Activated T-helper 2 cell treated with anti-CD3 and anti-CD28 coated beads, Interferon-gamma antibody, Interleukin-2, Interleukin-4, amounts not matched to agents 10 μg/mL and 5 μg/mL and 100 μg/mL, durations not matched to agents 14 hours and 24 hours and 36 hours (primary cell): ENCODE results near the gene LGR5. TPM values are rescaled to one million over a fixed set of nuclear protein-coding genes. Genes with fewer than 3 reads are reported as not detected.
"Not testable (repeated sequence)": the region's sequence is repeated elsewhere in the genome, so short reads cannot be mapped to it uniquely, and the experiment has no call there.

Experiments
- DNase-seq: peaks from one replicate; pipeline ENCODE4 v3.0.0; 2021; ENCODE audit warnings: low spot score
- H3K27ac Mint-ChIP-seq: one replicate; pipeline ENCODE4 v1.8.0; 2021; ENCODE audit warnings: mixed read lengths
- H3K27me3 Mint-ChIP-seq: one replicate; pipeline ENCODE4 v1.8.0; 2021; ENCODE audit warnings: low read depth, mixed read lengths
- H3K36me3 Mint-ChIP-seq: one replicate; pipeline ENCODE4 v1.8.0; 2021; ENCODE audit warnings: low read depth, mixed read lengths
- H3K4me1 Mint-ChIP-seq: one replicate; pipeline ENCODE4 v1.8.0; 2021; ENCODE audit warnings: low read depth, mixed read lengths
- H3K4me3 Mint-ChIP-seq: one replicate; pipeline ENCODE4 v1.8.0; 2021; ENCODE audit warnings: low read depth, mild to moderate bottlenecking, moderate library complexity, mixed read lengths
- H3K9me3 Mint-ChIP-seq: one replicate; pipeline ENCODE4 v1.8.0; 2021; ENCODE audit warnings: mixed read lengths
- intact Hi-C: fragments of 100-400 bp; cut with micrococcal nuclease; formaldehyde crosslinking; loops from one replicate; pipeline ENCODE4 v1.15.1; 2023
- total RNA-seq: library from RNA; stranded (reverse); gene quantifications from 2 replicates; pipeline ENCODE4 v1.2.3, GENCODE V29; 2022

Gene LGR5
- total RNA-seq, 1 donor from 2014 or later = not detected

GRCh38 chr12:71548893-71549292 lies 109.3 kb downstream of the LGR5 start:
- Mint-ChIP-seq H3K27ac (no peak overlapping the region), H3K9me3 (no peaks in the 10 kb centered on the region), H3K36me3 (no peaks in the 10 kb centered on the region), H3K4me3 (no peak overlapping the region), H3K27me3 (no peaks in the 10 kb centered on the region), H3K4me1 (no peaks in the 10 kb centered on the region)
- no peak for DNase-seq
- intact Hi-C loops = no loop called here

- no peak for DNase-seq
- no peaks in the 10 kb centered on the region for H3K9me3 Mint-ChIP-seq
- no peaks in the 10 kb centered on the region for H3K27me3 Mint-ChIP-seq
- H3K4me1 Mint-ChIP-seq = no peaks in the 10 kb centered on the region
- no peaks in the 10 kb centered on the region for H3K36me3 Mint-ChIP-seq
- intact Hi-C loops = no loop called here
- no peak overlapping the region for H3K27ac Mint-ChIP-seq
- no peak overlapping the region for H3K4me3 Mint-ChIP-seq
These were observed 111.9 kb downstream of the LGR5 start for GRCh38 chr12:71551529-71551928.

- Mint-ChIP-seq H3K27me3 (no peaks in the 10 kb centered on the region), H3K36me3 (no peaks in the 10 kb centered on the region), H3K4me3 (no peak overlapping the region), H3K27ac (no peak overlapping the region), H3K4me1 (no peaks in the 10 kb centered on the region), H3K9me3 (no peaks in the 10 kb centered on the region)
- no peak for DNase-seq
- intact Hi-C loops = no loop called here
These were observed 113.3 kb downstream of the LGR5 start for GRCh38 chr12:71552728-71553501.

- no peak overlapping the region for H3K4me3 Mint-ChIP-seq
- H3K9me3 Mint-ChIP-seq = no peaks in the 10 kb centered on the region
- H3K27ac Mint-ChIP-seq = no peak overlapping the region
- no peaks in the 10 kb centered on the region for H3K4me1 Mint-ChIP-seq
- H3K36me3 Mint-ChIP-seq = no peaks in the 10 kb centered on the region
- DNase-seq = no peak
- peaks cover 2% of the 10 kb centered on the region for H3K27me3 Mint-ChIP-seq
- intact Hi-C loops = no loop called here
These were observed 115.6 kb downstream of the LGR5 start for GRCh38 chr12:71555191-71555590.

- H3K4me1 Mint-ChIP-seq, intact Hi-C loops, DNase-seq, H3K9me3 Mint-ChIP-seq, H3K27me3 Mint-ChIP-seq, H3K4me3 Mint-ChIP-seq, H3K36me3 Mint-ChIP-seq, H3K27ac Mint-ChIP-seq: not testable (repeated sequence)
These were observed 116.2 kb downstream of the LGR5 start for GRCh38 chr12:71555789-71556188.

- intact Hi-C loops = no loop called here
- DNase-seq = no peak
- no peak overlapping the region for H3K27ac Mint-ChIP-seq
- no peaks in the 10 kb centered on the region for H3K4me1 Mint-ChIP-seq
- H3K9me3 Mint-ChIP-seq = no peaks in the 10 kb centered on the region
- H3K4me3 Mint-ChIP-seq = no peak overlapping the region
- peaks cover 2% of the 10 kb centered on the region for H3K27me3 Mint-ChIP-seq
- H3K36me3 Mint-ChIP-seq = no peaks in the 10 kb centered on the region
These were observed 116.8 kb downstream of the LGR5 start for GRCh38 chr12:71556448-71556847.

- H3K9me3 Mint-ChIP-seq = no peaks in the 10 kb centered on the region
- intact Hi-C loops = no loop called here
- H3K4me1 Mint-ChIP-seq = no peaks in the 10 kb centered on the region
- H3K27me3 Mint-ChIP-seq = peaks cover 2% of the 10 kb centered on the region
- H3K36me3 Mint-ChIP-seq = no peaks in the 10 kb centered on the region
- no peak overlapping the region for H3K4me3 Mint-ChIP-seq
- DNase-seq = no peak
- H3K27ac Mint-ChIP-seq = no peak overlapping the region
These were observed 117.3 kb downstream of the LGR5 start for GRCh38 chr12:71556875-71557274.

- intact Hi-C loops = no loop called here
- no peak for DNase-seq
- H3K4me1 Mint-ChIP-seq = no peaks in the 10 kb centered on the region
- H3K9me3 Mint-ChIP-seq = no peaks in the 10 kb centered on the region
- no peak overlapping the region for H3K4me3 Mint-ChIP-seq
- H3K36me3 Mint-ChIP-seq = no peaks in the 10 kb centered on the region
- peaks cover 5% of the 10 kb centered on the region for H3K27me3 Mint-ChIP-seq
- H3K27ac Mint-ChIP-seq = no peak overlapping the region
These were observed 118.8 kb downstream of the LGR5 start for GRCh38 chr12:71558445-71558844.

- H3K9me3 Mint-ChIP-seq = no peaks in the 10 kb centered on the region
- intact Hi-C loops = no loop called here
- no peaks in the 10 kb centered on the region for H3K4me1 Mint-ChIP-seq
- no peak overlapping the region for H3K4me3 Mint-ChIP-seq
- no peaks in the 10 kb centered on the region for H3K36me3 Mint-ChIP-seq
- DNase-seq = no peak
- no peak overlapping the region for H3K27ac Mint-ChIP-seq
- H3K27me3 Mint-ChIP-seq = peaks cover 5% of the 10 kb centered on the region
These were observed 123.3 kb downstream of the LGR5 start for GRCh38 chr12:71562676-71563595.

- Mint-ChIP-seq H3K36me3 (no peaks in the 10 kb centered on the region), H3K27me3 (peaks cover 9% of the 10 kb centered on the region)
These were observed 125.9 kb downstream of the LGR5 start for GRCh38 chr12:71565535-71565934.

GRCh38 chr12:71566655-71567054 lies 127.1 kb downstream of the LGR5 start:
- no peaks in the 10 kb centered on the region for H3K9me3 Mint-ChIP-seq
- no peak for DNase-seq
- no peak overlapping the region for H3K27ac Mint-ChIP-seq
- no peak overlapping the region for H3K4me3 Mint-ChIP-seq
- intact Hi-C loops = no loop called here
- H3K4me1 Mint-ChIP-seq = no peaks in the 10 kb centered on the region
- peaks cover 9% of the 10 kb centered on the region for H3K27me3 Mint-ChIP-seq
- H3K36me3 Mint-ChIP-seq = no peaks in the 10 kb centered on the region

More at GRCh38 chr12:71565535-71565934, 125.9 kb downstream of the LGR5 start:
- Mint-ChIP-seq H3K9me3 (no peaks in the 10 kb centered on the region), H3K4me1 (no peaks in the 10 kb centered on the region), H3K27ac (no peak overlapping the region), H3K4me3 (no peak overlapping the region)
- DNase-seq = no peak
- intact Hi-C loops = no loop called here

- Mint-ChIP-seq H3K36me3 (no peaks in the 10 kb centered on the region), H3K4me3 (no peak overlapping the region), H3K9me3 (no peaks in the 10 kb centered on the region), H3K27ac (no peak overlapping the region), H3K4me1 (no peaks in the 10 kb centered on the region), H3K27me3 (peaks cover 9% of the 10 kb centered on the region)
- intact Hi-C loops = no loop called here
- no peak for DNase-seq
These were observed 127.9 kb downstream of the LGR5 start for GRCh38 chr12:71567537-71567936.

- H3K9me3 Mint-ChIP-seq, H3K4me3 Mint-ChIP-seq, H3K36me3 Mint-ChIP-seq, H3K27ac Mint-ChIP-seq, H3K4me1 Mint-ChIP-seq, intact Hi-C loops, DNase-seq: not testable (repeated sequence)
- H3K27me3 Mint-ChIP-seq = peaks cover 11% of the 10 kb centered on the region
These were observed 130.3 kb downstream of the LGR5 start for GRCh38 chr12:71569885-71570284.
